HG03575 (cell line): Measurements from ENCODE around the gene LDHB.
"Not testable (repeated sequence)": the region's sequence is repeated elsewhere in the genome, so short reads cannot be mapped to it uniquely, and the experiment has no call there.

Experiments used
- ATAC-seq: cut with Tn5 transposase; IDR thresholded peaks from one replicate; pipeline ENCODE4 v1.9.1; 2021; ENCODE audit not compliant: unreplicated experiment, insufficient number of reproducible peaks, low FRiP score; ENCODE audit errors: extremely low read depth

The LDHB gene

DNA sequence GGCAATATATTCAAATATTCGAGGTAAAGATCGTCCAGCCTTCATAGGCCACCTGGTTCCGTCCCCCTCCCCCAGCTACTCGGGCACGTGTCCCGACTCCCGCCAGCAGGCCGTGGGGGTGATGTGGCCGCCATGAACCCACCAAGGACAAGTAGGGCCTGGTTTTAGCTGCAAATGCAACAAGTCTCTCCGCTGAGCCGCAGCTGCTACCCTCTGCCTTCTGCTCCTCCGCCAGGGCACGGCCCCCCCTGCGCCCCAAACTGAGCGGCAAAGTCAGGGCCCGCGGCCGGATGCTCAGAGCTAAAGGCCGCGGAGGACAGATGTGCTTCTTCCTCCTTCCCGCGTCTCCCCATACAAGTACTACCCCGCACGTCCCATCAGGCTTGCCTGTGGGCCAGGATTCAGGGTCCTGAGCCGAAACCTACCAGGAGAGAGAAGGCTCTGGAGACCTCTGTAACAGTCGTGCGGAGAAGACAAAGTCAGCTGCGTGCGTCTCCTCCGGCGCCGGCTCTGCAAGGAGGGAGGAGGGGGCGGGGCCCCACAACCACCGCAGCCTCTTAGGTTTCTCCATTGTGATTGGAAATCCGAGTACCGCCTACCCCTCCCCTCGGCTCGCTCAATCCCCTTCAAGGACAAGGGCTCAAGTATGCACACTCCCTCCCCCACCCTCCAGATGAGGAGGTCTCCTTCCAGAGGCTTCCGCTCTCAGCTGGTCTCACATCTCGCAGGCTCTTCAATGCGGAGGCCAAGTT is at the start of gene LDHB:
TSS of gene LDHB (minus strand) at position 517 of the 752 bp plus-strand sequence. CDS start 3,171 bp downstream, outside the sequence.
- peak; percentile 93 for ATAC-seq

DNA sequence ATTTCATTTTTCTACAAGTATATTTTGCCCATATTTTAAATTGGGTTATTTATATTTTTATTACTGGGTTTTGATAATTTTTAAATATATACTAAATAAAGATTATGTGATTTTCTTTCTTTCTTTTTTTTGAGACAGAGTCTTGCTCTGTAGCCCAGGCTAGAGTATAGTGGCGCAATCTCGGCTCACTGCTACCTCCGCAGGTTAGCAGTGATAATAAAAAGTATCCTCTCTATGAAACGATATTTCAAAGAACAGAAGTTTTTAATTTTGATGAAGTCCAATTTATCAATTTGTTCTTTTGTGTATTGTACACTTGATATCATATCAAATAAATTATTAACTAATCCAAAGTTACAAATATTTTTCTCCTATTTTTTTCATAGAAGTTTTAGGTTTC is 47.2 kb upstream of the LDHB start:
- ATAC-seq = no peak

DNA sequence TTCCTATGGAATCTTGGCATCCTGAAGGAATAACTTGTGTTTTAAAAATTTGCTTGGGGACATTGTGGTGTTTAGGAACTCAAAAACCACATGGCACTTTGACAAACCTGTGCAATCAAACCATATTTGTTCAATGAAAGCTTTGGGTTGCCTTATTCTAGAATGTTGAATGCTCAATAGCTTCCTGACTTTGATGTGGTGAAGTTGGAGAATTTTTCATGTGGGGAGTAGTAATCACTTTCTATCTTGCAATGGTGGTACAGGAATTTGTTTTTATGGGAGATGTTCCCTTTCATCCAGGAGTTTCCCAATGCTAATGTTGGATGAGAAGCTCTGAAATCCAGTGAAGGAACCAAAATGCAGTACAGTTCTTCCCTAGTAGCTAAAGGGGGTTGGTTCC is 42.2 kb upstream of the LDHB start:
- no peak for ATAC-seq

DNA sequence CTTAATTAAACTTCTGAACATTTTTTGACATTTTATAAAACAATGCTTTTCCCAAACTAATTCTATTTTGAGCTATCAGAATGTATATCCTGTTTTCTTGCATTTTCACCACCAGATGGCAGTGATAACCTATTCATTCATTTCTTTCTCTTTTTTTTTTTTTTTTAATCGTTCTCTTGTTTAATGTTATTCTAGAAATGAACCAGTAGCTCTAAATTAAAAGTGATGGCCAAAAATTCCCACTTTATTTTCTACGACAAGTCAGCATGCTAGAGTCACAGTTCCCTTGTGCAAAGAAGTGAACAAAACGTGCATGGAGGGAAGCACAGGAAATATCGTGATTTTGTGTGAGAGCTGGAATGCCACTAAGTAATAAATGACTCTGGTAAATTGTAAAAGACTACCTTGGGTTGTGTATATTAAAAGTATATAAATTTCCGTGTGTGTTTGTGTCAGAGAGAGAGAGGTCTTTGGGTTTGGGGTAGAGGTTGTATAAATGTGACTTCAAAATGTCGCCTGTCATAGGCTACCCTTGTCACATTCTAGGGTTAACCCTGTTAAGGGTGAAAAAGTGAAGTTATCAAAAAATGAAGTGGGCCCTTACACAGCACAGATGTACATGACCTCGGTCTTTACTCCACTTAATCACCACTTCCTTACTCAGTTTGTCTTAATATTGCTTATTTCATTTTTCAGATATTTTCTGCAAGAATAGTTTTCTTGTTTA is 40.4 kb upstream of the LDHB start:
- no peak for ATAC-seq

DNA sequence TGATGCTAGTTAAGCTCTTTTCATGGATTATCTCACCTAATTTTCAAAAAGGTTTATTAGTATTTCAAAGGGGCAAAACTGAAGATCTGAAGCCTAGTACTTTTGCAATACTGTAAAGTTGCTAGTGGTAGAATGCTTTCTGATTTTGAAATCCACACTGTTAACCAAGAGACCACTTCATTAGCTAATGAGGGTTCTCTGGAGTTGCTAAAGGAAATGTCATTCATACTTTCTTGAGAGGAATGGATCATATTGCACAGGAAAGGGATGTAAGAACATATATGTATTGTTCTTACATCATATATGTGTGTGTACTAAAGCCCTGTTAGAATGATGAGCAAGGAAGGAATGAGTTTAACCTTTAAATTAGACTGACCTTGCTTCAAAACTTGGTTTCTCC is 39.0 kb upstream of the LDHB start:
- ATAC-seq = no peak

DNA sequence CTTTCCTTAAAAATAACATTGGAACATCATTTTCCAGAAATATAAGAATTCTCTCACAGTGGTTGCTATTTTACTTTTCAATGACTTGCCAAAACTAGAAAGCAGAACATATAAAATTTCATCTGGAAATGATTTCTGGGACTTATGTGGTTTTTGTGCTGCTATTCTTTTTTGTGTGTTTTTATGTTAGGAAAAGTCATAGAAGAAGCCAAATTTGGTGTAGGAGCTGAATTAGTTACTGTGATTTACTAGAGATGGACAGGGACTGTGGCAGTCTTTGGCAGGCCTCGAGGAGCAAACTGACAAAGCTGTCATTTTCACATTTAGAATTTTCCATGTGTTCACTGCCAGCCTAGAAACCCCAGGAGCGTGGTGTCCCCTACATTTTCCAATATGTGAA is 38.3 kb upstream of the LDHB start:
- ATAC-seq = no peak

DNA sequence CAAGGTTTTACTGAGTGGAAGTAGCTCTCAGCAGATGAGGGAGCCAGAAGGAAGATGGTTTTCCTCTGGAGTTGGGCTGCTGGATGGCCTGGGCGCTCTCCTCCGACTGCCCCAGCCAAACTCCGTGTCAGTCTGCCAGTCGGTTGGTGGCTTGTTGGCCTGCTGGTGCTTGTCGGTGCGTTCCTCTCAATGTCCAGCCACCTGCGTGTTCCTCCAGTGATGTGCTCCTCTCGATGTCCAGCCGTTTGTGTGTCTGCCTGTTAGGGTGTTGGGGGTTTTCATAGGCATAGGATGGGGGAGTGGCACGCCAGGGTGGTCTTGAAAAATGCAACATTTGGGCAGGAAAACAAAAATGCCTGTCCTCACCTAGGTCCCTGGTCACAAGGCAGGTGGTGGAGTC is 37.0 kb upstream of the LDHB start:
- ATAC-seq = no peak

DNA sequence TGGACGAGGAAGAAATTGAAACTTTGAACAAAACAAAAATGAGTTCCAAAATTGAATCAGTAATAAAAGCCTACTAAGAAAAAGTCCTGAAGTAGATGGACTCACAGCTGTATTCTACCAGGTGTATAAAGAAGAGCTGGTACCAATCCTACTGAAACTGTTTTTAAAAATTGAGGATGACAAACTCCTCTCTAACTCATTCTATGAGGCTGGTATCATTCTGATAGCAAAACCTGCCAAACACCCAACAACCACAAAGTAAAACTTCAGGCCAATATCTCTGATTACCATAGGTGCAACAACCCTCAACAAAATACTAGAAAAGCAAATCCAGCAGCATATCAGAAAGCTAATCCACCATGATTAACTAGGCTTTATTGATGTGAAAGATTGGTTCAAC is 33.9 kb upstream of the LDHB start:
- ATAC-seq = no peak

DNA sequence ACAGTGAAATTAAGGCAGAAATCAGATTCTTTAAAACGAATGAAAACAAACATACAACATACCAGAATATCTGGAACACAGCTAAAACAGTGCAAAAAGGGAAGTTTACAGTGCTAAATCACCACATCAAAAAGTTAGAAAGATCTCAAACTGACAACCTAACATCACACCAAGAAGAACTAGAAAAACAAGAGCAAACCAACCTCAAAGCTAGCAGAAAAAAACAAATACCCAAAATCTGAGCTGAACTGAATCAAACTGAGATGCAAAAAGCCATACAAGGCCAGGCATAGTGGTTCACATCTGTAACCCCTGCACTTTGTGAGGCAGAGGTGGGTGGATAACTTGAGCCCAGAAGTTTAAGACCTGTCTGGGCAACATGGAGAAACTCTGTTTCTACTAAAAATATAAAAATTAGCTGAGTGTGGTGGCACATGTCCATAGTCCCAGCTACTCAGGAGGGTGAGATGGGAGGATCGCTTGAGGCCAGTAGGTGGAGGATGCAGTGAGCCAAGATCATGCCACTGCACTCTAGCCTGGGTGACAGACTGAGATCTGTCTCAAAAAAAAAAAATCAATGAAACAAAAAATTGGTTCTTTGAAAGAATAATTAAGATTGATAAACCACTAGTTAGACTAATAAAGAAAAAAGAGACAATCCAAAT is 33.2 kb upstream of the LDHB start:
- no peak for ATAC-seq

DNA sequence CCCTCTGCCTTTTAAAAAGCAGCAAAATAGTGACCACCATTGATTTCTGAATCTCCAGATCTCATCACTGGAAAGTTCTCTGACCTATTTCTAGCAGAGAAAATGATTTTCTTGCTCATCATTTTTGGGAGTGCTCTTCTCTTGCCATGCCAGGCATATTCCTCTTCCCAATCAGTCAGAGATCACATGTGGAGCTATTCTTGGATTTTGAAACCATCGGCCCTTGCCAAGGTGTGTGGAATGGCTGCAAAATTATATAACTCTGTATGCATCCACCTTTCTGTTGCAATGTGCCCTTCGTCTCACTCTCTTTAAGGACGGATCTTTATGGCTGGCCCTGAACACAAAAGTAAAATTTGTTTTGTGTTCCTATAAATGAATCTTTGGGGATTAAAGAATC is 25.5 kb upstream of the LDHB start:
- ATAC-seq = no peak

DNA sequence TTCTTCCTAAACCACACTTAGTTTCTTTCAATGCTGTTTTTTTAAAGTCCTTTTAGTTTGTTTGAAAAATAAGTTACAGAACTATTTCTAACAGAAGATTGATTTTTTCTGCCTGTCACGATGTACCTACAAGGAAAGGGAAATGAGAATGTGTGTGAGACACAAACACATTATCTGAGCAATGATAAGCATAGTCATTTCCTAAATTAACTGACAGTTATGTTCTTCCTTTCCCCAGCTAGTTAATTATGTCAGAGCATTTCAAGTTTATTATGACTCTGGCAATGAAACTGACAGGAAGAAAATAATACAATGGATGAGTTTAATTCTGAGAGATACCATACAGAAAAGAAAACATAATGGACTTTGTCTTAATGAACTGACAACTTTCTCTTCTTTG is 21.3 kb upstream of the LDHB start:
- ATAC-seq = no peak

DNA sequence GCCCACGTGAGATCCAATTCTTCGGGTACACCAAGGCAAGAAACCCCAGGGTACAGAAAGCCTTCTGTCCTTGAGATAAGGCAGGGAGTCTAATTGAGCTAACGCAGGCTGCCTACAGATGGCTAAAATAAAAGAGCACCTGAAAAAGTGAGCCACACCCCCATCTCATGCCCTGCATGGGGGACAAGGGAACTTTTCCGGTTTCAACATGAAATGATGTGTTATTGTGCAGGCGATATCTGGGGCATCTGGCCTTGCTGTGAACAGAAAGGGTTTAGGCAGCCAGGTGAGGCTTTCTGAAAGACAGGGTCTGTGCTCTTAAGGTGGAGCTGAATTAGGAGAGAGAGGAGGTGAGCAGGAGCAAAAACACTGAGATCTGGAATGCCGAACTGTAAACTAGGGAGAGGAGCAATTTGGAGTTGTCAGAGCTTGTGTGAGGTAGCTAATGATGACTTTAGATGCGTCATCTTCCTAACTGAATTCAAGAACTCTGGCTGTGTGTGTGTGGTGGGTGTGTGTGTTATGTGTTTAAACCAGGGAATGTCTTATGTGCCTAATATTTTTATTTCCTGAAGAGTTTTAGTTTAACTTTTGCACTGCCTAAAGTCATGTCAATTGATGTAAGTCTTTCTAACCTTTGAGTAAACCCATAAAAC is 20.1 kb upstream of the LDHB start:
- no peak for ATAC-seq

DNA sequence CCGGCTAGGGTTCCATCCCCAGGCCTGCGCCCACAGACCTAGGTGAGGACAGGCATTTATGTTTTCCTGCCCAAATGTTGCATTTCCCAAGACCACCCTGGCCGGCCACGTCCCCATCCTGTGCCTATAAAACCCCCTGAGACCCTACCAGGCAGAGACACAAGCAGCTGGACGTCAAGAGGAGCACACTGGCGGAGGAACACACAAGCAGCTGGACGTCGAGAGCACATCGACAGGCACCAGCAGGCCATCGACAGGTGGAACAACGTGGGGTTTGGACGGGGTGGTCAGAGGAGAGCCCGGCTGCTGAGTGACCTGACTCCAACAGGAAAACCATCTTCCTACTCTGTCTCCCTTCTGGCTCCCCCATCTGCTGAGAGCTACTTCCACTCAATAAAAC is 19.6 kb upstream of the LDHB start:
- no peak for ATAC-seq

DNA sequence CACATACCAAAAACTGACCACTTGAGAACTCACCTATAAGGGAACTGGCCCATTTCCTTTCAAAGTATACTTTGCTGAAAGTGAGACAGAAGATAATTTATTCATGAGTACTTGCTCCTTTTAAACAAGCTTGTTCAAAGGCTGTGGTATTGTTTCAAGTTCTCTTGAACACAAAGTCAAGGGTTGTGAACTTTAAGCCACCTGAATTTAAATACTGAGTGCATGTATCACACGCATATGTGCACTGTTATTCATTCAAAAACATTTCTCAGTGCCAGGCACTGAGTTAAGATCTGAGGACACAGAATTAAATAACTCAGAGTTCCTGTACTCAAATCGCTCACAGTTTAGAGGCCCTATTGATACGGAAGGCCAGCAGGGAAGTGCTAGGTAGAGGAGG is 19.1 kb upstream of the LDHB start:
- ATAC-seq = no peak

DNA sequence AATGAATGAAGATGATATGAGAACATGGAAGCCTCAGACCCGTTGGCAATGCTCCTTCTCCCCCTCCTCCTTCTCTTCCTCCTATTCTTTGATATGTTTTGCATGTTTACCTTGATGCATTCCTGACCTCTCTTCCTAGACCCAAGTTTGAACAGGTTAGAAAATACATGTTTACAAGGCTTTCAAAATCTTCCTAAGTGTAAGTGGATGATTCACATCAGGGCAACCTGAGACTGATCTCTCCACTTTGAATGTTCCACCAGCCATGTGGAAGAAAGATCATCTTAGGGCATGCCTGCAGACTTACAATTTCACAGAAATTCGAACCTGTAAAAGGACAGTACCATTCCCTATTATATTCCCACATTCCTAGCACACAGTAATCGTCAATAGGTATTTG is 18.0 kb upstream of the LDHB start:
- ATAC-seq = no peak

DNA sequence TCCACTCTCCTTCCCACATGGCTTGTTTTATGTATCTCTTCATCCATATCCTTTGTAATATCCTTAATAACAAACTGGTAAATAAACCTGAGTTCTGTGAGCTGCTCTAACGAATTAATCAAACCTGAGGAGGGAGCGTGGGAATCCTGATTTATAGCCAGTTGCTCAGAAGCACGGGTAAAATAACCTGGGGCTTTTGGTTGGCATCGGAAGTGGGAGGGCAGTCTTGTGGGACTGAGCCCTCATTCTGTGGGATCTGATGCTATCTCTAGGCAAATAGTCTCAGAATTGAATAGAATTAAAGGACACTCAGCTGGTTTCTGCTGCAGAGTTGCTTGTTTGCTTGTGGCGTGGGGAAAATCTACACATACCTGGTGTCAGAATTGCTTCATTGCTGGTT is 17.5 kb upstream of the LDHB start:
- ATAC-seq = no peak

DNA sequence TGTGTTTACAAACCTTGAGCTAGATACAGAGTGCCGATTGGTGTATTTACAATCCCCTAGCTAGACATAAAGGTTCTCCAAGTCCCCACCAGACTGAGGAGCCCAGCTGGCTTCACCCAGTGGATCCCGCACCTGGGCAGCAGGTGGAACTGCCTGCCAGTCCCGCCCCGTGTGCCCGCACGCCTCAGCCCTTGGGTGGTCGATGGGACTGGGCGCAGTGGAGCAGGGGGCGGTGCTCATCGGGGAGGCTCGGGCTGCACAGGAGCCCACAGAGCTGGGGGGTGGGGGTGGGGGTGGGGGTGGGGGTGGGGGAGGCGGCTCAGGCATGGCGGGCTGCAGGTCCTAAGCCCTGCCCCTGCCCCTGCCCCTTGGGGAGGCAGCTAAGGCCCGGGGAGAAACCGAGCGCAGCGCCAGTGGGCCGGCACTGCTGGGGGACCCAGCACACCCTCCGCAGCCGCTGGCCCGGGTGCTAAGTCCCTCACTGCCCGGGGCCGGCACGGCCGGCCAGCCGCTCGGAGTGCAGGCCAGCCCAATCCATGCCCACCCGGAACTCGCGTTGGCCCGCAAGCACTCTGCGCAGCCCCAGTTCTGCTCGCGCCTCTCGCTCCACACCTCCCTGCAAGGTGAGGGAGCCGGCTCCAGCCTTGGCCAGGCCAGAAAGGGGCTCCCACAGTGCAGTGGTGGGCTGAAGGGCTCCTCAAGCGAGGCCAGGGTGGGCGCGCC is 16.3 kb upstream of the LDHB start:
- ATAC-seq = not testable (repeated sequence)

DNA sequence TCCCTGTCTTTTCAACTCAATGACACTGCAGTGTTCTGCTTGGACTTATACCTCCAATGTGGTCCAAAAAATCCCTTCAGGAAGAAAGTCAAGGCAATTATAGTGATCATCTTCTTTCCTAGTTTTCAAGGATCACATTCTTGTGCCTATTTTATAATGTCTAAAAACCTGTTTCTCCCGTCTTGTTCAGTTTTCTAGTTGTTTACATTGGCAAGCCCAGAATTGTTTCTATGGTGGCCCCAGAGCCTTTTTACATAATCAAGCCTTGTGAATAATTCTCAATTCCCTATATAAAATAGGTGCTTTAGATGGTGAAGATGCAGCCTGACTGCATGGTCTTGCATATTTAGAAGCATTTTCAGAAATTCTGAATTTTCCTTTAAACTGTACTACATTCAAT is 14.5 kb upstream of the LDHB start:
- no peak for ATAC-seq

DNA sequence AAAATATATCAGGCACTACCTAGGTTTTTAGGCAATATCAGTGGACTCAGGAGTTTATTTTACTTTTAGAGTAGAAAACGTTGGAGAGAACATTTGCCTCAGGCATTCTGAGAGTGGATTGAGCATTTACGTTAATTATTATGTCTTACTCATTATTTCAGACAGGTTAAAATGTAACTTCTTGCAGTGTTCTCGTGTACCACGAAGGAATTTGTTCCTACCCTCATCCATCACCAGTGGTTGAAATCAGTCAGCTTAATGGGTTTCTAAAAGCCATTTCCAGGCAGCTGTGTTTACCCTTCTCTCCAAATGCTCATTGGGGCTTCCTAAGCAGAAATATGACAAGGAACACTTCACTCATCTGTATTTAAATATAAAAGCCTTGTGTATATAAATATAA is 9.1 kb upstream of the LDHB start:
- no peak for ATAC-seq
